ENCODE measurements around the gene ARHGAP9.

- TF ChIP-seq CTCF (IDR thresholded peaks at IDR 0.05): no peak
- no peak for TF ChIP-seq ZBTB21 (CRISPR knock-in tag; IDR thresholded peaks at IDR 0.05; ENCODE audit: borderline replicate concordance)
- no peak for TF ChIP-seq FOXJ3 (CRISPR knock-in tag; IDR thresholded peaks at IDR 0.05; ENCODE audit: borderline replicate concordance)
- no peak for TF ChIP-seq FOXP4 (CRISPR knock-in tag; IDR thresholded peaks at IDR 0.05)
- no peak for TF ChIP-seq MAX (CRISPR knock-in tag; IDR thresholded peaks at IDR 0.05)
- TF ChIP-seq NR2C2 (CRISPR knock-in tag; IDR thresholded peaks at IDR 0.05): no peak
- TF ChIP-seq SP1 (CRISPR knock-in tag; conservative IDR thresholded peaks at IDR 0.05): no peak
- no peak for TF ChIP-seq ATF3 (CRISPR knock-in tag; conservative IDR thresholded peaks at IDR 0.05)
- no peak for TF ChIP-seq GABPB1 (CRISPR knock-in tag; IDR thresholded peaks at IDR 0.05)
These were observed 7.3 kb downstream of the ARHGAP9 start for GRCh38 chr12:57472391-57472790.
